Inflammatory macrophage treated with lipopolysaccharide for 1 hour (primary cell): ENCODE results near the gene PUDP.
"Not testable (repeated sequence)": the region's sequence is repeated elsewhere in the genome, so short reads cannot be mapped to it uniquely, and the experiment has no call there.

ENCODE experiments used
- DNase-seq, 2 donors: peaks; one replicate each; pipeline ENCODE4 v3.0.0-alpha.2; 2020 to 2022

Gene PUDP

GRCh38 chrX:7109049-7109531 lies 38.9 kb downstream of the PUDP start:
- no peak for DNase-seq

GRCh38 chrX:7108030-7108429 lies 39.9 kb downstream of the PUDP start:
- DNase-seq = no peak

GRCh38 chrX:7106649-7107048 lies 41.3 kb downstream of the PUDP start:
- no peak for DNase-seq

GRCh38 chrX:7102119-7102518 lies 45.8 kb downstream of the PUDP start:
- DNase-seq = no peak

GRCh38 chrX:7100022-7100421 lies 47.9 kb downstream of the PUDP start:
- DNase-seq = no peak

- DNase-seq = not testable (repeated sequence)
Observed at GRCh38 chrX:7095657-7096056, 52.3 kb downstream of the PUDP start.

GRCh38 chrX:7093305-7093704 lies 54.6 kb downstream of the PUDP start:
- DNase-seq = no peak

GRCh38 chrX:7092543-7092942 lies 55.4 kb downstream of the PUDP start:
- DNase-seq = no peak

GRCh38 chrX:7091923-7092322 lies 56.0 kb downstream of the PUDP start:
- no peak for DNase-seq

GRCh38 chrX:7090641-7091040 lies 57.3 kb downstream of the PUDP start:
- peak; percentile 16 to 70 for DNase-seq

GRCh38 chrX:7088968-7089615 lies 58.9 kb downstream of the PUDP start:
- no peak for DNase-seq

GRCh38 chrX:7086384-7086783 lies 61.6 kb downstream of the PUDP start:
- peak; percentile 12 to 31 for DNase-seq

- DNase-seq = peak; percentile 26 to 46
Observed at GRCh38 chrX:7085879-7086278, 62.1 kb downstream of the PUDP start.

- DNase-seq = no peak
Observed at GRCh38 chrX:7084841-7085240, 63.1 kb downstream of the PUDP start.

GRCh38 chrX:7083468-7084396 lies 64.2 kb downstream of the PUDP start:
- DNase-seq = peak; percentile 33 to 74

- no peak for DNase-seq
Observed at GRCh38 chrX:7083021-7083420, 64.9 kb downstream of the PUDP start.

- no peak for DNase-seq
Observed at GRCh38 chrX:7082556-7082955, 65.4 kb downstream of the PUDP start.

- DNase-seq = no peak
Observed at GRCh38 chrX:7077241-7078230, 70.4 kb downstream of the PUDP start.

- no peak for DNase-seq
Observed at GRCh38 chrX:7076245-7076661, 71.7 kb downstream of the PUDP start.

- DNase-seq = no peak
Observed at GRCh38 chrX:7074908-7075204, 73.1 kb downstream of the PUDP start.

- no peak for DNase-seq
Observed at GRCh38 chrX:7074148-7074907, 73.6 kb downstream of the PUDP start.

- DNase-seq = no peak
Observed at GRCh38 chrX:7073336-7073735, 74.6 kb downstream of the PUDP start.
